ENCODE measurements around the gene RFTN1. TPM values are rescaled to one million over a fixed set of nuclear protein-coding genes. Genes with fewer than 3 reads are reported as not detected.

Gene RFTN1
- total RNA-seq, 1 experiment from 2014 or later, result 2.2 TPM

- Histone ChIP-seq H3K4me1 (ENCODE audit: insufficient read depth, low read length) (peaks cover 8% of the 10 kb centered on the region; the same call in 1 of the 2 replicates), H3K18ac (ENCODE audit: insufficient read length, low read depth, low read length) (no peak overlapping the region), H3K56ac (ENCODE audit: insufficient read length, low read depth, low read length) (no peak overlapping the region), H2BK20ac (ENCODE audit: low read depth, low read length, poor library complexity, severe bottlenecking) (no peak overlapping the region), H3K4me2 (ENCODE audit: insufficient read depth, insufficient read length, low read length) (no peak overlapping the region), H3T11ph (ENCODE audit: low read length) (no peak overlapping the region), H2BK15ac (ENCODE audit: low read depth, low read length) (no peak overlapping the region), H2AK5ac (ENCODE audit: insufficient read length, low read length) (no peak overlapping the region), H4K20me1 (ENCODE audit: control insufficient read depth, insufficient read depth, insufficient read length) (no peaks in the 10 kb centered on the region), H3K23ac (ENCODE audit: insufficient read length, low read depth, low read length) (no peak overlapping the region), H3K27me3 (ENCODE audit: insufficient read depth, low read length) (no peaks in the 10 kb centered on the region), H2BK12ac (ENCODE audit: insufficient read length, low read depth, low read length) (no peak overlapping the region), H4K91ac (ENCODE audit: insufficient read length, low read depth, low read length) (no peak overlapping the region), H3K14ac (ENCODE audit: insufficient read depth, low read length) (no peak overlapping the region), H3K27ac (ENCODE audit: insufficient read length, low read depth, low read length) (no peak overlapping the region), H3K9me3 (ENCODE audit: control insufficient read depth, low read depth, low read length) (no peaks in the 10 kb centered on the region), H3K79me1 (ENCODE audit: insufficient read depth, low read depth, low read length, poor library complexity, severe bottlenecking) (no peaks in the 10 kb centered on the region), H4K5ac (ENCODE audit: insufficient read length, low read depth, low read length) (no peak overlapping the region), H3K79me2 (ENCODE audit: insufficient read depth, low read length) (no peaks in the 10 kb centered on the region), H3K9ac (ENCODE audit: extremely low read depth, insufficient read length, low read length) (no peak overlapping the region), H3K23me2 (ENCODE audit: insufficient read length, low read depth, low read length, poor library complexity, severe bottlenecking) (no peaks in the 10 kb centered on the region), H2BK5ac (ENCODE audit: insufficient read length, low read length) (no peak overlapping the region), H4K8ac (replicated peaks; ENCODE audit: insufficient read length, low read depth, low read length) (no peak overlapping the region), H2BK120ac (ENCODE audit: low read depth, low read length, poor library complexity, severe bottlenecking) (no peak overlapping the region), H2AFZ (ENCODE audit: low read length) (no peak overlapping the region), H3K4ac (ENCODE audit: low read depth, low read length) (no peak overlapping the region)
- H3K9me3 Mint-ChIP-seq, result peaks cover 0 to 4% of the 10 kb centered on the region in 2 experiments; a peak in 2 of 5 replicates
- DNase-seq, result no peak
- no peak overlapping the region for H3K4me3 Mint-ChIP-seq
- H3K27me3 Mint-ChIP-seq (ENCODE audit: low read depth), result peaks cover 4% of the 10 kb centered on the region
- no peak for TF ChIP-seq CTCF (conservative IDR thresholded peaks at IDR 0.05)
- whole genome bisulfite sequencing (ENCODE audit: extremely low coverage, insufficient read length, low lambda C conversion rate), result no CpG with 5 or more reads among the region's 12 CpGs
- no peak overlapping the region; a peak in 1 of 7 replicates for H3K27ac Mint-ChIP-seq
- H3K36me3 Mint-ChIP-seq (ENCODE audit: insufficient read depth in 1 of 3, low read depth in 3 of 3), result no peaks in the 10 kb centered on the region
- peaks cover 12 to 17% of the 10 kb centered on the region in 2 experiments for H3K4me1 Mint-ChIP-seq
Observed at GRCh38 chr3:16500911-16501310, 12.6 kb downstream of the RFTN1 start.
